ENCODE results near the gene DAP.

DNA sequence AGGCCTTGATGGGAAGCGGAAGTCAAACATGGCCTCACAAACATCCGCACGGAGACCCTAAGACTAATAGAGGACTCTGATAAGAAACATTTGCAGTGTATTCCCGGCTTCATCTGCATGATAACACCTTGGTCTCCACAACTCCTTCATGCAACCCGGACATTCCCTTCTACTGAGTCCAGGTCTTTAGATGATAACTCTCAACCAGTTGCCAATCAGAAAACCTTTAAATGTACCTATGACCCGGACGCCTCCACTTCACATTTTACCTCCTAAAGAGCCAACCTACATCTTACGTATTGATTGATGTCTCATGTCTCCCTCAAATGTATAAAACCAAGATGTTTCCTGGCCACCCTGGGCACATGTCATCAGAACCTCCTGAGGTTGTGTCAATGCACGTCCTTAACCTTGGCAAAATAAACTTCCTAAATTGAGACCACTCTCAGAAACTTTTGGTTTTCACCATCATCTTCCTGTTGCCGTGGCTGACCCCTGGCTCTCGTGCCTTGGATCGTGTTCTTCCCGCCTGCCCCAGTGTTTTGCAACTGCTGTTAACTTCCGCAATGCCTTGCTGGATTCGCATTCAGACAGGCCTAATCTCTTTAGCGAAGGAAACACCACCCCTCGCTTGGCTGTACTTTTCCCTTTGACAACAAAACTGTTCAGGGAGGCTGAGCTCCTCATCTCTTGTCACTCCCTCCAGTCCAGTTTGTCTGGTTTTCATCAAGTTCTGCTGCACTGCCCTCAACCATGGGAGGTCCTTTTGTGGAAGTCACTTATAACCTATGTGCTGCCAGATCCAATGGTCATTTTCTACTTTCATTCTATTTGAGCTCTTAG lies 1.1 kb upstream of the DAP start:
- TF ChIP-seq CTCF (IDR thresholded peaks at IDR 0.05) (no peak), POLR2A (IDR thresholded peaks at IDR 0.05) (no peak)

All from Peyer's patch (tissue), 4 donors.